Astrocyte (in vitro differentiated cells and primary cell): Measurements from ENCODE around the gene DEPP1. TPM values are rescaled to one million over a fixed set of nuclear protein-coding genes. Genes with fewer than 3 reads are reported as not detected.

Experiments used
- DNase-seq: peaks from one replicate; pipeline ENCODE4 v3.0.0-alpha.2; 2010; ENCODE audit warnings: low read depth
- FAIRE-seq: peaks from 2 replicates; lab custom pipeline; 2011; peaks lifted over from hg19 to GRCh38; lab: Jason Lieb, UNC
- H2AFZ ChIP-seq: 2 replicates; pipeline ENCODE4 v1.6.0; 2012; ENCODE audit warnings: low read depth, low read length, inconsistent platforms
- H3K27ac ChIP-seq: 2 replicates; pipeline ENCODE4 v1.5.1; 2011; ENCODE audit warnings: low read depth, low read length, inconsistent platforms
- H3K27me3 ChIP-seq: 2 replicates; pipeline ENCODE4 v1.6.0; 2011; ENCODE audit warnings: low read length, inconsistent platforms; ENCODE audit not compliant: insufficient read depth
- H3K36me3 ChIP-seq: 2 replicates; pipeline ENCODE4 v1.5.1; 2011; ENCODE audit warnings: low read length, inconsistent platforms; ENCODE audit not compliant: insufficient read depth
- H3K4me1 ChIP-seq: 2 replicates; pipeline ENCODE4 v1.5.1; 2011; ENCODE audit warnings: low read length, inconsistent platforms; ENCODE audit not compliant: insufficient read depth
- H3K4me2 ChIP-seq: 2 replicates; pipeline ENCODE4 v1.6.0; 2012; ENCODE audit warnings: low read length, inconsistent platforms
- H3K4me3 ChIP-seq: 2 replicates; pipeline ENCODE4 v1.5.1; 2011; ENCODE audit warnings: low read depth, mild to moderate bottlenecking, low read length, inconsistent platforms; ENCODE audit not compliant: insufficient read depth
- H3K79me2 ChIP-seq: 2 replicates; pipeline ENCODE4 v1.6.0; 2012; ENCODE audit warnings: mild to moderate bottlenecking, low read length, inconsistent platforms; ENCODE audit not compliant: insufficient read depth
- H3K9ac ChIP-seq: 2 replicates; pipeline ENCODE4 v1.6.0; 2012; ENCODE audit warnings: mild to moderate bottlenecking, low read length, inconsistent platforms
- H3K9me3 ChIP-seq: 2 replicates; pipeline ENCODE4 v1.5.1; 2012; ENCODE audit warnings: low read depth, mild to moderate bottlenecking, low read length, inconsistent platforms; ENCODE audit not compliant: insufficient read depth
- H4K20me1 ChIP-seq: 2 replicates; pipeline ENCODE4 v1.6.0; 2012; ENCODE audit warnings: low read length, inconsistent platforms; ENCODE audit not compliant: insufficient read depth
- H3K27ac Mint-ChIP-seq: one replicate; pipeline ENCODE4 v1.8.0; 2021; ENCODE audit warnings: mild to moderate bottlenecking, mixed read lengths; ENCODE audit not compliant: unreplicated experiment
- H3K27me3 Mint-ChIP-seq: one replicate; pipeline ENCODE4 v1.8.0; 2021; ENCODE audit warnings: low read depth, mixed read lengths; ENCODE audit not compliant: unreplicated experiment
- H3K36me3 Mint-ChIP-seq: one replicate; pipeline ENCODE4 v1.8.0; 2021; ENCODE audit warnings: low read depth, mixed read lengths; ENCODE audit not compliant: unreplicated experiment
- H3K4me1 Mint-ChIP-seq: one replicate; pipeline ENCODE4 v1.8.0; 2021; ENCODE audit warnings: low read depth, mixed read lengths; ENCODE audit not compliant: unreplicated experiment
- H3K4me3 Mint-ChIP-seq: one replicate; pipeline ENCODE4 v1.8.0; 2021; ENCODE audit warnings: mild to moderate bottlenecking, moderate library complexity, mixed read lengths; ENCODE audit not compliant: unreplicated experiment
- H3K9me3 Mint-ChIP-seq: one replicate; pipeline ENCODE4 v1.8.0; 2021; ENCODE audit warnings: mild to moderate bottlenecking, mixed read lengths; ENCODE audit not compliant: unreplicated experiment
- CTCF ChIP-seq: IDR thresholded peaks from 2 replicates; pipeline ENCODE4 v1.5.1; 2011; ENCODE audit warnings: low read depth, mild to moderate bottlenecking, inconsistent platforms, low read length, moderate library complexity; ENCODE audit not compliant: insufficient read depth
- EZH2 ChIP-seq: IDR thresholded peaks from 2 replicates; pipeline ENCODE4 v1.6.1; 2012; ENCODE audit warnings: mild to moderate bottlenecking, low read length, inconsistent platforms; ENCODE audit not compliant: insufficient read depth
- total RNA-seq: library from RNA; stranded (reverse); gene quantifications from 2 replicates; pipeline ENCODE4 v1.2.1, GENCODE V29; 2021

The DEPP1 gene
- total RNA-seq, 1 donor from 2014 or later: 6.6 TPM

- H3K4me1 Mint-ChIP-seq: peaks cover 16% of the 10 kb centered on the region
- DNase-seq: no peak
- H3K79me2 ChIP-seq: no peaks in the 10 kb centered on the region
- peaks cover 31% of the 10 kb centered on the region for H3K36me3 Mint-ChIP-seq
- no peak overlapping the region for H3K4me3 ChIP-seq
- H3K27me3 Mint-ChIP-seq: no peaks in the 10 kb centered on the region
- H3K27me3 ChIP-seq: no peaks in the 10 kb centered on the region
- no peaks in the 10 kb centered on the region for H3K9me3 ChIP-seq
- H3K9ac ChIP-seq: no peak overlapping the region
- H3K9me3 Mint-ChIP-seq: no peaks in the 10 kb centered on the region
- H2AFZ ChIP-seq: no peak overlapping the region
- no peaks in the 10 kb centered on the region for H3K36me3 ChIP-seq
- no peaks in the 10 kb centered on the region for H4K20me1 ChIP-seq
- H3K4me2 ChIP-seq: no peak overlapping the region
- H3K27ac ChIP-seq: no peak overlapping the region
- no peaks in the 10 kb centered on the region for H3K4me1 ChIP-seq
- no peak overlapping the region for H3K4me3 Mint-ChIP-seq
- H3K27ac Mint-ChIP-seq: peak overlapping the region; percentile 53
- no peak for FAIRE-seq
- TF ChIP-seq EZH2 (no peak), CTCF (no peak)
Observed at GRCh38 chr10:44992732-44993225, 14.2 kb upstream of the DEPP1 start.

- Mint-ChIP-seq H3K4me3 (no peak overlapping the region), H3K27me3 (no peaks in the 10 kb centered on the region), H3K9me3 (no peaks in the 10 kb centered on the region), H3K36me3 (peaks cover 31% of the 10 kb centered on the region), H3K4me1 (peaks cover 16% of the 10 kb centered on the region), H3K27ac (no peak overlapping the region)
- H3K9me3 ChIP-seq: no peaks in the 10 kb centered on the region
- no peaks in the 10 kb centered on the region for H3K4me1 ChIP-seq
- H3K36me3 ChIP-seq: no peaks in the 10 kb centered on the region
- DNase-seq (no peak), FAIRE-seq (no peak)
- no peaks in the 10 kb centered on the region for H4K20me1 ChIP-seq
- no peak overlapping the region for H3K9ac ChIP-seq
- no peak overlapping the region for H3K27ac ChIP-seq
- no peak for TF ChIP-seq EZH2
- no peak for TF ChIP-seq CTCF
- H3K27me3 ChIP-seq: no peaks in the 10 kb centered on the region
- H3K4me3 ChIP-seq: no peak overlapping the region
- no peak overlapping the region for H2AFZ ChIP-seq
- H3K79me2 ChIP-seq: no peaks in the 10 kb centered on the region
- no peak overlapping the region for H3K4me2 ChIP-seq
Observed at GRCh38 chr10:44992070-44992731, 13.6 kb upstream of the DEPP1 start.

DNA sequence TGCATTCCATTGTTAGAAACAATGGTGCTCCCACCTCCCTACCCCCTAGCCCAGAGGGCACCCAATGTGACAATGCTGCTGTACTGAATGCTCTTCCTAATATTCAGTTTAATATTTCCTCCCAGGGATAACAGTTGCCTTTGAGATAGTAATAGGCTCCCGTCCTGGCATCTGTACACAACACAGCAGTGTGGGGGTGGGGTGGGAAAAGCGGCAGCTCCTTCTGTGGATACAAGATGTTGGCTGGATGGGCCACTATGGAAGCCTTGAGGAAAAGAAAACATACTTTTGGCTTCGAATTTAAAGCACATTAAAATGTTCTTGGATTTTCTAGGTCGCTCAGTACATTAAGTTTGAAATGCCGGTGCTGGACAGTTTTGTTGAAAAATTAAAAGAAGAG lies 13.0 kb upstream of the DEPP1 start:
- no peak for TF ChIP-seq EZH2
- no peak for TF ChIP-seq CTCF
- H2AFZ ChIP-seq: no peak overlapping the region
- H4K20me1 ChIP-seq: no peaks in the 10 kb centered on the region
- peaks cover 33% of the 10 kb centered on the region for H3K36me3 Mint-ChIP-seq
- H3K36me3 ChIP-seq: no peaks in the 10 kb centered on the region
- no peak overlapping the region for H3K4me2 ChIP-seq
- H3K27me3 ChIP-seq: no peaks in the 10 kb centered on the region
- FAIRE-seq (no peak), DNase-seq (no peak)
- no peaks in the 10 kb centered on the region for H3K4me1 ChIP-seq
- no peaks in the 10 kb centered on the region for H3K9me3 ChIP-seq
- H3K27ac ChIP-seq: no peak overlapping the region
- H3K4me1 Mint-ChIP-seq: peaks cover 18% of the 10 kb centered on the region
- H3K27ac Mint-ChIP-seq: no peak overlapping the region
- H3K4me3 Mint-ChIP-seq: no peak overlapping the region
- no peaks in the 10 kb centered on the region for H3K79me2 ChIP-seq
- no peak overlapping the region for H3K9ac ChIP-seq
- no peaks in the 10 kb centered on the region for H3K27me3 Mint-ChIP-seq
- no peaks in the 10 kb centered on the region for H3K9me3 Mint-ChIP-seq
- H3K4me3 ChIP-seq: no peak overlapping the region
